WTC11 (cell line): ENCODE measurements around the gene HHAT.

Source experiments
- CTCF ChIP-seq: fragments of 200-600 bp; IDR thresholded peaks from 2 replicates; pipeline ENCODE4 v1.8.0; 2022; ENCODE audit warnings: antibody characterized with exemption
- ZNF671 ChIP-seq: fragments of 250-450 bp; sonication (Bioruptor Pico); IDR thresholded peaks from 2 replicates; pipeline ENCODE4 v1.8.0; 2021; ENCODE audit warnings: mild to moderate bottlenecking

- no peak for TF ChIP-seq ZNF671 (CRISPR knock-in tag)
- TF ChIP-seq CTCF, result no peak
Measured at GRCh38 chr1:210531475-210532222, 202.9 kb downstream of the HHAT start.
